Kidney tubule cell (primary cell): ENCODE results near the gene SASH1.
"Not testable (repeated sequence)": the region's sequence is repeated elsewhere in the genome, so short reads cannot be mapped to it uniquely, and the experiment has no call there.

ENCODE experiments used
- DNase-seq: peaks from one replicate; pipeline ENCODE4 v3.0.0-alpha.2; 2018; ENCODE audit warnings: low spot score

Gene SASH1

GRCh38 chr6:148370176-148370575, 27.5 kb downstream of the SASH1 start:
- DNase-seq = no peak

DNA sequence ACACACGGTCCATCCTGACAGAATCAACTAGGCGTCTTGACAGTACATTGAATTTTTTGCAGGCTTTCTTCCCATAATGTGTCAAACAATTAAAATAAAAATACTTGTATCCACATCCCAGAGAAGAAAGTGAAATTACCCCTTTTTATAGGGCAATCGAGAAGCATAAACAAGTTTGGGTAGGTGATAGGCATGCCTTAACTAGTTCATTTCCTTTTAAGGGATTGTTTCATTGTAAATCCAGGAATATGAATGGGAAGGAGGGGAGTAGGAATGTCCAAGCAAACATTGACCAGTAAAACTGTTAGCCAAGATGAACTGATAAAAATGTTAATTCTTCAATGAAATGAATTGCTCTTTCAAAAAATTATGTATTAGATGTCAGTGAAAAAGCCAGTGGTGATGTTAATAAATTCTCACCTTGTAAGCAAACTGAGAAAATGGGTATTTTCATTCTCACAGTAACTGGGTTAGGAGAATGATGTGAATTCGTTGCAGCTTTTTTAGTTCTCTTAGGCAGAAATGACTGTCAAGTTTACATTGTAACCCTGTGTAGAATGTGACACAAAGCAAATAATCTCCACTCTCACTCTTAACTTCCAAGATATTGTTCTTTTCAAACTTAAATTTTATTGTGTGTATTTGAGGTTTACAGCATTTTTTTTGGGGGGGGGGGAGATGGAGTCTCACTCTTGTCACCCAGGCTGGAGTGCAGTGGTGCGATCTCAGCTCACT, 31.6 kb downstream of the SASH1 start:
- no peak for DNase-seq

DNA sequence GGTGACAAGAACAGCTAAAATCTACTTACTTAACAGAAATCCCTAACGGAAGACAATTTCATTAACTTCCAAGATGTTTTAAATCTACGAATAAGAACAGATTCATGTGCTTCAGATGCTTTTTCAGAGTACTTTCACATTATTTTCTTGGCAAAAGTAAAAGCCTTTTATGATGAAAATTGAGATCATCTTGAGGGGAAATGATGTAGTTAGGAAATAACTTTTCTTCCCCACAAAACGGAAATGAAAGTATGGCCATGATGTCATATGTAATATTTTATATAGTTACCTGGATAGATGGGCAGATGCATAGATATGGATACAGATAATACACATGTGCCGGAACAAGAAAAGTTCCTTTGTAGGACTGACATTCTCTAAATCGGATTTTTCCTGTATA, 32.8 kb downstream of the SASH1 start:
- DNase-seq = no peak

GRCh38 chr6:148379481-148379880, 36.8 kb downstream of the SASH1 start:
- DNase-seq = no peak

DNA sequence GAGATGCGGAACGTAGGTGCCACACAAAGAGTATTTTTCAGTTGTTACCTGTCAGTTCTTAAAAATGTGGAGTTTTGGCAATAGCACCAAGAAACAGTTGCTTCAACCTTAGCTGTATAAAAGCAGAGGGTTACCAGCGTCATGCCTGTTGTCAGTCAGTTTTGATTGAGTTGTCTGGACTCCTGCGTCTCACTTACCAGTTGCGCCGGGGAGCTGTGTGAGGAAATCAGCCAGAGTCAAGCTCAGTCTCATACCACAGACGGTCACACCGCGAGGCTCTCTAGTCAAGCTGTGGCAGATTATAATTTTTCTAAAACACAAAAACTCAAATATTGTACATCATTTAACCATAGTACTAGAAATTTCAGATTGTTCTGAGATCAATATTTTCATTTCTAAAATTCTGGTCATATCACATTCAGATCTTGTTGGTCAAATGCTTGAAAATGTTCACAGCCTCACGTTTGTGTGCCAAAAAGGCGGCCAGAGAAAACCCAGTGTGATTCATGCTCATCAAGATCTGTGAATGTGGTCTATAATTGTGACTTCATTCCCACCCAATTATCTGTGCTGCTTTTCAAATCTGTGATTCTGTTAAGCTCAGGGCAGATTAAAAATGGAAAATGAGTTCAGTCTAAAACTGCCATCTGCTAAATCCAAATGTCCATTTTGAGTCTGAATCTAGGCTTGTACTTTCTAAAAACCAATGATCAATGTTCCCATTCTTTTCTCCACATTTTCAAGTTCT, 37.5 kb downstream of the SASH1 start:
- no peak for DNase-seq

- not testable (repeated sequence) for DNase-seq
Observed at GRCh38 chr6:148382051-148382450, 39.4 kb downstream of the SASH1 start.

DNA sequence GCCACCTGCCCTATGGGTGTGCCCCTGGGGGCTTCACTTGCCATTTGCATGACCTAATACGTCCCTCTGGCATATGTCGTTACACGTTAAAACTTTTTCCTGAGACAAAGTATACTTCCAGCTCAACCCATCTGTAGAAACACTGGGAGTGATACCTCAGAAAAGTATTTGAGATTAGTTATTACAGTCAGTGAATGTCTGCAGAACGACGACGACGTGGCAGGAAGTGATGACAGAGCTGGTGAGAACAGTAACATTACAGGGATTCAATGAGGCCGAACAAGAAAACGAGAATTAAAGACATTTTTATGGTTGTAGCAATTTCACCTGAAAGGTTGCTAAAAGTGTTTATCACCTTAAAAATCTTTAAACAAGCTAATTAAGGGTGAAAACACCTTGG, 40.2 kb downstream of the SASH1 start:
- DNase-seq = peak; percentile 92

DNA sequence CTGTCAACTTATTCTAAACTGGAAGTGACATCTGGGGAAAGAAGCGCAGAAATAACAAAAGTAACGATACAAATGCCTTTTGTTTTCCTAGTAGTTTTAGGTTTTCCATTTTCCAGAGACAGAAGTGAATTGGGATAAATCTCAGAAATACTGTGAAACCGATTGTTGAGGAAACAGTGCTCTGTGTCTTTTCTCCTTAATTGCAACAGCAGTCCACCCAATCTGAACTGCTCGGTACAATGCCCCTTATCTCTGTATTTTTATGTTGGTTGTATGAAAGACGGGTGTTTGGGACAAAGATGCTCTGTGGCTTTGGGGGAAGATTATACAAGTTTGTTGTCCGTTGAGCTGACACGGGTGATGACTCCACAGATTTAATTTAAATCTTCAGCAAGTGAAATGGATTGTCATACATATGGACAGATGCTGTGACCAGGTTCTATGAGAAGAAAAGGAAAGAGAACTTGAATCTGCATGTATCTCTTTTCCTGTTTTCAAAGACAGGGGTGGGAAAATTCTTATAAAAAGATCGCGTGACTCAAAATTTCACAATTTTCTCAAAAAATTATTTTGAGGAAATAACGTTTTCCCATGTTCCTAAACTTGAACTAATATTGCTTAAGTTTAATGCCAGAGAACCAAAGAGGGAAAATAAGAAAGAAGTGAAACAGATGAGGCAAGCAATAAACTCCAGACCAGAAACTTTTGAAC, 41.2 kb downstream of the SASH1 start:
- no peak for DNase-seq

- no peak for DNase-seq
Observed at GRCh38 chr6:148385379-148385778, 42.7 kb downstream of the SASH1 start.

DNA sequence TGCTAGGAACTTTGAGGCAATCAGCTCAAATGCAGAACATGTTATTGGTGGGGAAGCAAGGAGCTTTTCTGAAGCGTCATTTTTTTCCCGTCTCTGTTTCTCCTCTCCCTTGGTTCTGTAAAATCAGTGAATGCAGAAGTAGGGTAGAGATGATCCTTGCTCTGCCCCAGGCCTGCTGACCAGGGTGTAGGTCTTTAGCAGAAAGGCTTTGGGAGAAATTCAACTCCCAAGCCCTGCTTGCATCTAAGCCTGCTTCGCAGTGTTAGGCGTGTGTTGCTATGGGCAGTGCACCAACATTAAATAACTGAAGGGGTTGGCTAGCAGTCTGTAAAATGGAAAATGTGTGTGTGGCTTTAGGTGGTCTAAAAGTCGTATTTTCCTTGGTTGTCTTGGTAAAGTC, 45.9 kb downstream of the SASH1 start:
- no peak for DNase-seq

GRCh38 chr6:148389086-148389485, 46.4 kb downstream of the SASH1 start:
- peak; percentile 70 for DNase-seq

DNA sequence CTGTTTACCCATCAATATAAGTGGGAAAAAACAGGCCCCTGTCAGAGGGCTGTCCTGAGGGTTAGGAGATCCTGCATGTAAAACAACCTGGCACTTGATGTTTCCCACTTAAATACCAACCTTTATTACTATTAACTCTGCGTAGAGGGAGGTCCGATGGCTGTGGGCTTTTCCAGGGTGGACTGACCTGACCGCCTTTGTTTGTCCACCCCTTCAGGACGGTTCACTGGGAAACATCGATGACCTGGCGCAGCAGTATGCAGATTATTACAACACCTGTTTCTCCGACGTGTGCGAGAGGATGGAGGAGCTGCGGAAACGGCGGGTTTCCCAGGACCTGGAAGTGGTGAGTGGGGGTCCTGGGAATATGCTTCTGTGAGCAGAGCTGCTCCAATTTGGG, 47.3 kb downstream of the SASH1 start:
- DNase-seq = no peak

DNA sequence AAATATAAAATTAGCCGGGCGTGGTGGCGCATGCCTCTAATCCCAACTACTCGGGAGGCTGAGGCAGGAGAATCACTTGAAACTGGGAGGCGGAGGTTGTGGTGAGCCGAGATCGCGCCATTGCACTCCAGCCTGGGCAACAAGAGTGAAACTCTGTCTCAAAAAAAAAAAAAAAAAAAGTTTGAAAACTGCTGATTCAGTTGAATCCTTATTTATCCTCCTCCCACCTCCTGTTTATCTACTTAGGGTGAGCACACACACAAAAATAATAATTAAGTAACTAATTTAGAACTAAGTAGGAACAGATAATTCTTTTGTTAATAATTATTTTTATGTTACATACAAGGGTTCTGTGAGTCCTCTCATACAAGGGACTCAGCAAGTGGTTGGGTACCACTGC, 49.5 kb downstream of the SASH1 start:
- DNase-seq = not testable (repeated sequence)

GRCh38 chr6:148392671-148393070, 50.0 kb downstream of the SASH1 start:
- DNase-seq = no peak

DNA sequence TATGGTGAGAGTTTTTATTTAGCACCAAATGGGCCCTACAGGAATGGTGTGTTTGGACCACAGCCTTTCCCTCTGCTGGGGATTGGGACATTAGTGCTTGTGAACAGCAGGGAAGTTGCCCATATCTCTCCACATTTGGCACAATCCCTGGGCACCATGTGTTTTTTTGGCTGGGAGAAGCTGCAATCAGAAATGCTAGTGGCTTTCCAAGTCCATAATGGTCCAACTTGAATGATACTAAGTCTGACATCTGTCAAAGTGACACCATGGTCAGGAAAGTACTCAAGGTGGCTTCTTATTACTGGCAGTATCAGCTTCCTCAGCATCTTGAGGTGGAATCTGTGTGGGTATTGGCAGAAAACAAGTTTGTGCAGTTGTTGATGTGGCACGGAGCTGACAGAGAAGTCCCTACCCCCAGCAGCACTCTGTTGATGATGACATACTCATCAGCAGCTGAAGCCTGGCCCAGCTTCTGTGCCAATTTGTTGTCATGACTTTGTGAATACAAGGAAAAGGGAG, 53.0 kb downstream of the SASH1 start:
- no peak for DNase-seq

DNA sequence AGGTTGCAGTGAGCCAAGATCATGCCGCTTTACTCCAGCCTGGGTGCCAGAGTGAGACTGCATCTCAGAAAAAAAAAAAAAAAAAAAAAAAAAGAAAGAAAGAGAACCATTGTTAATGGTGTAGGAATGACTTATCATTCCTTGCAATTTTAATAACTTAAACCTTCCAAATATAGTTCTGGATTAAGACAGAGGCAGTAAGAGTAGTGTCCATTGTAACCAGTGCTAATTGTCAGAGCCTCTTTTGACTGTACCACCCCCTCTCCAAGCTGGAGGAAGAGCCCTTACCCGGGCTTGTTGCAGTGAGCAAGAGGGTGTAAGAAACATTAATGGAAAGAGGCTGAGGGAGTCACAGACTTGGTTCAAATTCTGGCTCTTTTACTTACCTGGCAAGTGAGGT, 53.8 kb downstream of the SASH1 start:
- no peak for DNase-seq

DNA sequence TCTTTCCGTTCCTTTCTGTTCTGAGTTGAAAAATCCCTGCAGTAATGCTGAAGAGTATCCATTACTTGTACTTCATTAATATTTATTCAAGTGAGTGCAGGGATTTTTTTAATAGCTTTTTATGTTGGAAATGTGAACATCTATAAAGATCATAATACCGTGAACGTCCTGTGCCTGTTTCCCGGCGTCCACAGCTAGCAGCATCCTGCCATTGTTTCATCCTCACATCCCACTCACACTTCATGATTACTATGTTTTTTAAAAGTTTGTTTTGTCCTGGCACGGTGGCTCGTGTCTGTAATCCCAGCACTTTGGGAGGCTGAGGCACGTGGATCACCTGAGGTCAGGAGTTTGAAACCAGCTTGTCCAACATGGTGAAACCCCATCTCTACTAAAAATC, 54.3 kb downstream of the SASH1 start:
- no peak for DNase-seq

GRCh38 chr6:148398244-148398643, 55.6 kb downstream of the SASH1 start:
- DNase-seq = no peak

DNA sequence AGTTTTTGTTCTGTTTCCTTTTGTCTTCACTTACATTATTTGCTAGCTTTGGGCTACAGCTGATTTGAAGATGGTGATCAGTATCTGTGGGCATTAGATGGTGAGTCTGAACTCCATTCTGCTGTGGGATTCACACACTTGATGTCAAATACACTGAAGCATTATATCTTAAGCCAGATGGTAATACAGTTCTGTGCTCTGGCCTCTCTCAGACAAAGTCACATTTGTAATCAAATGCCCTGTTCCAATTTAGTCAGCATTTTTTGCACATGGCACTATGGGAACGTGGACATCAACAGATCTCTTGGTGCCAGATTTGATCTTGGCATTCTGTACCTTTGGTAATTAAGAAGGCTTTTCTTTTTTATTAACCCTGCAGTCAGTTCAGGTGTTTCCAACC, 56.0 kb downstream of the SASH1 start:
- no peak for DNase-seq

DNA sequence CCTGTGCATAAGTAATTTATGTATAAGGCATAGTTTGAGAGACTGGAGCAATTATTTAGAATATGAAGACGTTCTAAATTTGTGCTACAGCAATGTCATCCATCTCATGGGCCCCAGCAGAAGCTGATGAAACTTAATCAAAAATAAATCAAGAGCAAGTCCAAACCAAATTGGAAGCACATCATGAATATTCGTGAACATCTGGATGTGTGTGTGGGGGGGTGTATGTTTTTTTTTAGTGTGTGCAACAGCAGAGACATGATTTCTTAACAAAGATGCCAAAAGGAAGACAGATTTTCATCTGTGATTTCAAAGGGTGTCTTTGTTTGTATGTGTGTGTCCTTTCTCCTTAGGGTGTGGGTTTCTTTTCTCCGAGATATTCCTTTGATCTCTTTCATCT, 58.9 kb downstream of the SASH1 start:
- DNase-seq = no peak

GRCh38 chr6:148404456-148405054, 61.9 kb downstream of the SASH1 start:
- no peak for DNase-seq

GRCh38 chr6:148405894-148406293, 63.3 kb downstream of the SASH1 start:
- no peak for DNase-seq
